H9 (cell line): ENCODE results near the gene DRICH1. TPM values are rescaled to one million over a fixed set of nuclear protein-coding genes. Genes with fewer than 3 reads are reported as not detected.

Experiments
- DNase-seq: peaks from one replicate; pipeline ENCODE4 v3.0.0-alpha.2; 2017
- H2AFZ ChIP-seq: one replicate; pipeline ENCODE4 v1.6.1; 2013; ENCODE audit warnings: mild to moderate bottlenecking, low read length, control low read depth, moderate library complexity
- H2AK5ac ChIP-seq: 2 replicates; pipeline ENCODE4 v1.6.1; 2013; ENCODE audit warnings: low read length, control low read depth, mixed read lengths; ENCODE audit not compliant: insufficient read length
- H2BK120ac ChIP-seq: one replicate; pipeline ENCODE4 v1.6.1; 2013; ENCODE audit warnings: low read depth, mild to moderate bottlenecking, low read length, control low read depth, inconsistent platforms; ENCODE audit not compliant: poor library complexity, severe bottlenecking
- H2BK12ac ChIP-seq: 2 replicates; pipeline ENCODE4 v1.6.1; 2013; ENCODE audit warnings: low read length, control low read depth, mixed read lengths, low read depth; ENCODE audit not compliant: insufficient read length
- H2BK15ac ChIP-seq: 2 replicates; pipeline ENCODE4 v1.6.1; 2013; ENCODE audit warnings: low read depth, low read length, control low read depth
- H2BK20ac ChIP-seq: one replicate; pipeline ENCODE4 v1.6.1; 2013; ENCODE audit warnings: low read depth, mild to moderate bottlenecking, low read length, control low read depth, inconsistent platforms; ENCODE audit not compliant: poor library complexity, severe bottlenecking
- H2BK5ac ChIP-seq: 2 replicates; pipeline ENCODE4 v1.6.1; 2013; ENCODE audit warnings: low read length, control low read depth, mixed read lengths; ENCODE audit not compliant: insufficient read length
- H3K14ac ChIP-seq: 2 replicates; pipeline ENCODE4 v1.6.1; 2013; ENCODE audit warnings: low read length, control low read depth; ENCODE audit not compliant: insufficient read depth
- H3K18ac ChIP-seq: 2 replicates; pipeline ENCODE4 v1.6.1; 2013; ENCODE audit warnings: low read depth, mild to moderate bottlenecking, mixed read lengths, low read length, control low read depth; ENCODE audit not compliant: insufficient read length
- H3K23ac ChIP-seq: 2 replicates; pipeline ENCODE4 v1.6.1; 2013; ENCODE audit warnings: low read length, control low read depth, mixed read lengths, low read depth; ENCODE audit not compliant: insufficient read length
- H3K23me2 ChIP-seq: 2 replicates; pipeline ENCODE4 v1.6.1; 2013; ENCODE audit warnings: low read depth, mild to moderate bottlenecking, mixed read lengths, low read length, control low read depth; ENCODE audit not compliant: insufficient read length, poor library complexity, severe bottlenecking
- H3K27ac ChIP-seq: 2 replicates; pipeline ENCODE4 v1.5.1; 2013; ENCODE audit warnings: low read length, control low read depth, mixed read lengths, low read depth; ENCODE audit not compliant: insufficient read length
- H3K27me3 ChIP-seq: 2 replicates; pipeline ENCODE4 v1.6.1; 2013; ENCODE audit warnings: low read length, control low read depth, inconsistent platforms; ENCODE audit not compliant: insufficient read depth
- H3K4ac ChIP-seq: 2 replicates; pipeline ENCODE4 v1.6.1; 2013; ENCODE audit warnings: low read depth, mild to moderate bottlenecking, control low read depth, inconsistent platforms, low read length, moderate library complexity
- H3K4me1 ChIP-seq: 2 replicates; pipeline ENCODE4 v1.6.1; 2013; ENCODE audit warnings: low read length, control low read depth, inconsistent platforms; ENCODE audit not compliant: insufficient read depth
- H3K4me2 ChIP-seq: 2 replicates; pipeline ENCODE4 v1.6.1; 2013; ENCODE audit warnings: low read length, control low read depth, mixed read lengths; ENCODE audit not compliant: insufficient read length, insufficient read depth
- H3K56ac ChIP-seq: 2 replicates; pipeline ENCODE4 v1.6.1; 2013; ENCODE audit warnings: low read depth, mild to moderate bottlenecking, mixed read lengths, low read length, control low read depth; ENCODE audit not compliant: insufficient read length
- H3K79me1 ChIP-seq: 2 replicates; pipeline ENCODE4 v1.6.1; 2013; ENCODE audit warnings: low read depth, mild to moderate bottlenecking, moderate library complexity, low read length, control low read depth, inconsistent platforms; ENCODE audit not compliant: insufficient read depth, poor library complexity, severe bottlenecking
- H3K79me2 ChIP-seq: 2 replicates; pipeline ENCODE4 v1.6.1; 2013; ENCODE audit warnings: low read length, control low read depth, inconsistent platforms; ENCODE audit not compliant: insufficient read depth
- H3K9ac ChIP-seq: 2 replicates; pipeline ENCODE4 v1.6.1; 2013; ENCODE audit warnings: low read length, control low read depth, mixed read lengths; ENCODE audit not compliant: insufficient read length; ENCODE audit errors: extremely low read depth
- H3K9me3 ChIP-seq: one replicate; pipeline ENCODE4 v1.6.1; 2013; ENCODE audit warnings: low read depth, low read length, inconsistent platforms; ENCODE audit not compliant: control insufficient read depth
- H3T11ph ChIP-seq: one replicate; pipeline ENCODE4 v1.6.1; 2013; ENCODE audit warnings: mild to moderate bottlenecking, low read length, control low read depth, inconsistent platforms
- H4K20me1 ChIP-seq: one replicate; pipeline ENCODE4 v1.6.1; 2013; ENCODE audit not compliant: control insufficient read depth, insufficient read length, insufficient read depth
- H4K5ac ChIP-seq: 2 replicates; pipeline ENCODE4 v1.6.1; 2013; ENCODE audit warnings: low read depth, mild to moderate bottlenecking, mixed read lengths, low read length, control low read depth; ENCODE audit not compliant: insufficient read length
- H4K8ac ChIP-seq: replicated peaks from 2 replicates; pipeline ENCODE4 v1.6.1; 2013; ENCODE audit warnings: low read length, control low read depth, mixed read lengths, low read depth; ENCODE audit not compliant: insufficient read length
- H4K91ac ChIP-seq: 2 replicates; pipeline ENCODE4 v1.6.1; 2013; ENCODE audit warnings: low read depth, mild to moderate bottlenecking, moderate library complexity, mixed read lengths, low read length, control low read depth; ENCODE audit not compliant: insufficient read length
- H3K27ac Mint-ChIP-seq, 3 experiments: 2 replicates in 2 of 3; 3 replicates in 1 of 3; pipeline ENCODE4 v1.8.0; 2020 to 2021; ENCODE audit warnings: mixed read lengths in 3 of 3, mild to moderate bottlenecking in 1 of 3, moderate library complexity in 1 of 3
- H3K27me3 Mint-ChIP-seq: 2 replicates; pipeline ENCODE4 v1.8.0; 2021; ENCODE audit warnings: low read depth, mild to moderate bottlenecking, moderate library complexity, mixed read lengths
- H3K36me3 Mint-ChIP-seq, 3 experiments: 2 replicates in 2 of 3; 3 replicates in 1 of 3; pipeline ENCODE4 v1.8.0; 2020 to 2021; ENCODE audit warnings: low read depth in 3 of 3, mixed read lengths in 3 of 3; ENCODE audit not compliant: insufficient read depth in 1 of 3
- H3K4me1 Mint-ChIP-seq, 2 experiments: 2 replicates each; pipeline ENCODE4 v1.8.0; 2020; ENCODE audit warnings: mixed read lengths in 2 of 2
- H3K4me3 Mint-ChIP-seq, 2 experiments: 2 replicates in 1 of 2; 3 replicates in 1 of 2; pipeline ENCODE4 v1.8.0; 2020 to 2021; ENCODE audit warnings: mild to moderate bottlenecking in 2 of 2, mixed read lengths in 2 of 2, moderate library complexity in 1 of 2
- H3K9me3 Mint-ChIP-seq, 2 experiments: 2 replicates in 1 of 2; 3 replicates in 1 of 2; pipeline ENCODE4 v1.8.0; 2020; ENCODE audit warnings: mild to moderate bottlenecking in 2 of 2, mixed read lengths in 2 of 2, moderate library complexity in 1 of 2
- CTCF ChIP-seq: fragments of 200-600 bp; sonication (generic); conservative IDR thresholded peaks from 3 replicates; pipeline ENCODE4 v1.8.0; 2021; ENCODE audit warnings: antibody characterized with exemption, mild to moderate bottlenecking
- WGBS: extraction: QIAGEN DNeasy Blood & Tissue Kit; methylation state at CpG from one replicate; pipeline ENCODE4 v1.1.7; 2013; ENCODE audit warnings: missing lambda C conversion rate, low lambda C conversion rate, mixed read lengths; ENCODE audit not compliant: insufficient read length; ENCODE audit errors: extremely low coverage; 5-methylcytosine and 5-hydroxymethylcytosine counted together
- total RNA-seq: library from RNA; stranded (reverse); gene quantifications from 2 replicates; pipeline ENCODE4 v1.2.1, GENCODE V29; 2021

DRICH1 gene
- total RNA-seq, 1 experiment from 2014 or later, result not detected

GRCh38 chr22:23651676-23652075 lies 19.6 kb upstream of the DRICH1 start:
- Mint-ChIP-seq H3K9me3 (no peaks in the 10 kb centered on the region), H3K27me3 (no peaks in the 10 kb centered on the region), H3K4me1 (no peaks in the 10 kb centered on the region), H3K36me3 (peaks cover 2 to 7% (median 4%) of the 10 kb centered on the region in 3 experiments; a peak in 4 of 7 replicates), H3K4me3 (no peak overlapping the region), H3K27ac (no peak overlapping the region)
- Histone ChIP-seq H4K91ac (no peak overlapping the region), H3K4me2 (no peak overlapping the region), H3T11ph (no peak overlapping the region), H3K23me2 (no peaks in the 10 kb centered on the region), H3K14ac (no peak overlapping the region), H2BK12ac (no peak overlapping the region), H2BK120ac (no peak overlapping the region), H2BK20ac (no peak overlapping the region), H2AFZ (no peak overlapping the region), H3K79me1 (no peaks in the 10 kb centered on the region), H2BK5ac (no peak overlapping the region), H3K9ac (no peak overlapping the region), H4K8ac (no peak overlapping the region), H3K79me2 (no peaks in the 10 kb centered on the region), H3K27ac (no peak overlapping the region), H4K5ac (no peak overlapping the region), H3K4ac (no peak overlapping the region), H2BK15ac (no peak overlapping the region), H3K18ac (no peak overlapping the region), H4K20me1 (no peaks in the 10 kb centered on the region), H3K27me3 (no peaks in the 10 kb centered on the region), H2AK5ac (no peak overlapping the region), H3K56ac (no peak overlapping the region), H3K23ac (no peak overlapping the region), H3K4me1 (no peaks in the 10 kb centered on the region), H3K9me3 (no peaks in the 10 kb centered on the region)
- DNase-seq, result no peak
- TF ChIP-seq CTCF, result no peak
- no CpG with 5 or more reads among the region's 6 CpGs for WGBS
